ENCODE data around the gene ACTL6B.

The ACTL6B gene

DNA sequence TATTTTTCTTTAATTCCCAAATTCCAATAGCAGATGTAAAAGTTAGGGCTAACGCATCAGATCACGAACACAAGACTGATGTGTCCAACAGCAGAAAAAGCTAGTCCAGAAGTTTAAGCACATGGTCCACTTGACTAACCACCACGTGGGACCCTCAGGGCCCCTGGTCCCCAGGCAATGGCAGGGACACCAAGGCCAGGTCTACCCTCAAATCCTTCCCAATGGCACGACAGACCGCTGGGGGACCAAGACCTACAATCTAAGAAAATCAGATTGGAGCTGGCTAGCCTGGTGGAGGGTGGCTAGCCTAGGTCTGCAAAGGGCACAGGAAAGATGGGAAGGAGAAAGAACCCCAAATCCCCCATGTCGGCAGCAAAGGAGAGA, 36.3 kb upstream of the ACTL6B start:
- no peak for TF ChIP-seq CTCF (conservative IDR thresholded peaks at IDR 0.05; ENCODE audit: low read length)
- no peak for DNase-seq (ENCODE audit: low read depth)
- H3K4me3 ChIP-seq (ENCODE audit: low read length), result peak overlapping the region; percentile 79

DNA sequence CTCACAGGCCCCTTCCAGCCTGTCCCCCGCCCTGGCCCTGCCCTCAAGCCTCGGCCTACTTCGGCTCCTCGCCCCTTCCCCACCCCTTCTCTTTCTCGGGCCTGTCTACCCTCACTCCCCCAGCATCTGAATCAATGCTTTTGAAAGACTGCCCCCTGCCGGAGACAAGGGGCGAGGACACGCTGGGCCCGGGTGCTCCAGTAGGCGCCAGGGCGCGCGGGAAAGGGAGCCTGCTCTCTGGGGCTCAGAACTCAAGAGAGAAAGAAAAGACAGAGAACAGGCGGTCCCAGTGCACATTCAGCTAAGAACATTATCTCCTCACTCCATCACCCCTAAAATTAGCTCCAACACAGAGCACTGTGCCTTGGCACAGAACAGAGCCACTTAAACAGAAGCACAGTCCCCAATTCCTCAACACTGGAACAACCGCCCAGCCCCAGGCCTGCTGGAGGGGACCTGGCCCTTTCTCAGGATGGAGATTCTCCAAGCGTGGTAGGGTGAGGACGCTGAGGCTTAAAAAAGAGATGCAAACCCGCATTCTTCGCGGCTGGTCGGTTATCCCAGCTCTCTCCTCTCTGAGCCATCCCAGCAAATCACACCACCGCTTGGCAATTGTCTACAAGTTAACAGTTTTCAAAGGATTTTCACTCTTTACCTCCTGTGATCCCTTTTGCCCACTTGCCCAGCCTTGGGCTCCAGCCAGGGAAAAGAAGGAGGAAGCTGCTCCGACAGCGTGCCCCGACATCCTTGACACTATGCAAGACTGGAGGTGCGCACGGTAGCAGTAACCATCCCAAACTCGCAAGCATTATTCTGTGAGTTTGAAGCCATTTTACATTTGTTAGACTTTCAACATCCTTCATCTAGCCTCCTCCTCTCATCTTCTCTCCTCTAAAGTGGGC, 35.7 kb upstream of the ACTL6B start:
- DNase-seq (ENCODE audit: low read depth), result peak; percentile 57
- peak; percentile 78 for TF ChIP-seq CTCF (conservative IDR thresholded peaks at IDR 0.05; ENCODE audit: low read length)
- H3K4me3 ChIP-seq (ENCODE audit: low read length), result peak overlapping the region; percentile 79

DNA sequence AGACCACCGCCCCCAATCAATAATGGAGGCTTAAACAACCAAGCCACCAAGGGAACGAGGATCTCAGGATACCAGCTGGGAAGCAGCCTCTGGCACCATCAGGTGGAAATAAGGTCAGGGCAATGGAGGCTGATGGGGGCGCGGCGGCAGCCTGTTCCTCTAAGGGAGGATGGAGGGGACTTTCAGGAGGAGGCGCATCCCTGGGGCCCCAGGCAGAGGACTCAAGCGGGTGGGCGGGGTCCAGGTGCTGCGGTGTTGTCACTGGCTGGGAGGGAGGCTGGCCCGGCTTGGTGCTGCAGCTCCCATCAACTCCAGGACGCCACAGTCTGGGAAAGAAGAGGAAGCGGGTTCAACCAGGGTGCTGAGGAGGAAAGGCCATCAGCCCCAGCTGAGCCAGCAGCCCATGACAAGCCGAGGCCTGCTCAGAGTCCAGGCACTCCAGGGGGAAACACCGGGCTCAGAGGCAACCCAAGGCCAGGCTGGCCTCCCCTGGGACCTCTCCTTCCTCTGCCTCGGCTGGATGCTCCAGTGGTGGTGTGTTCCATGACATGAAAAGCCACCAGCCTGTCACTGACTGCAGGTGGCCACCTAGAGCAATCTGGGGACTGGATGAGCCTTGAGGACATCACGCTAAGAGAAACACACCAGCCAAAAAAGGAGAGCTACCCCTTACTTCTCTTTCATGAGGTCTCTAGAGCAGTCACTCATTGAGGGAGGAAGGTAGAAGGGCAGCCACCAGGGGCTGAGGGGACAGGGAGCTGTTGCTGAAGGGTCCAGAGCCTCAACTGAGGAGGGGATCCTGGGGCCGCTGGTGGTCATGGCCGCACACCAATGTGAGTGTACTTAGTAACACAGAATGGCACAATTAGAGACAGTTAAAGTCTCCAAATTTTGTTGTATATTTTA, 33.2 kb upstream of the ACTL6B start:
- no peak for DNase-seq (ENCODE audit: low read depth)
- no peak overlapping the region for H3K4me3 ChIP-seq (ENCODE audit: low read length)
- no peak for TF ChIP-seq CTCF (conservative IDR thresholded peaks at IDR 0.05; ENCODE audit: low read length)

GRCh38 chr7:100688326-100688860, 32.1 kb upstream of the ACTL6B start:
- no peak overlapping the region for H3K4me3 ChIP-seq (ENCODE audit: low read length)
- TF ChIP-seq CTCF (conservative IDR thresholded peaks at IDR 0.05; ENCODE audit: low read length), result no peak
- no peak for DNase-seq (ENCODE audit: low read depth)

DNA sequence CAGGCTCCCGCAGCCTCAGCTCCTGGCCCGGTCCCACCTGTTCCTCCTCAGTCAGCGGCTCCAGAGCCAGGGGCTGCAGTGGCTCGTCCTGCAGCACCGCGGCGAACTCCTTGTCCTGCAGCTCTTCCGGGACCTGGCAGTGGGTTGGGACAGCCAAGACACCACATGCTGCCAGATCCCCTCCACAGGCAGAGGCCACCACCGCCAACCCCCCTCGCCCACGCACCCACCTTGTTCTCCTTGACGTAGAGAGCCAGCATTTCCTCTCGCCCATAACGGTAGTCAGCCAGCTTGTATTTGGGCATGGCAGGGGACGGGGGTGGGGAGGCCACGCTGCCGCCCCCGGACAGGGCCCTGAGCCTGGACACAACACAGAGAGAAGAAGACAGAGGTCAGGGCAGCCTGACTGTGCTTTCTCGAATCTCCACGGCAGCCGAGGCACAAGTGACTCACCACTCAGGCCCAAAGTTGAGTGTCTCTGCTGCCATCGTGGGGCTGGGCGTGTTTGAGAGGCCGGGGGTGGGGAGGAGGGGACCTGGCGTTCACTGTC, 31.6 kb upstream of the ACTL6B start:
- no peak for TF ChIP-seq CTCF (conservative IDR thresholded peaks at IDR 0.05; ENCODE audit: low read length)
- no peak overlapping the region for H3K4me3 ChIP-seq (ENCODE audit: low read length)
- DNase-seq (ENCODE audit: low read depth), result no peak

- no peak for DNase-seq (ENCODE audit: low read depth)
- no peak overlapping the region for H3K4me3 ChIP-seq (ENCODE audit: low read length)
- TF ChIP-seq CTCF (conservative IDR thresholded peaks at IDR 0.05; ENCODE audit: low read length), result no peak
Observed at GRCh38 chr7:100687261-100687660, 31.0 kb upstream of the ACTL6B start.

Measured in AG10803 (cell line).